Osteoblast (primary cell): ENCODE measurements around the gene AUTS2. TPM values are rescaled to one million over a fixed set of nuclear protein-coding genes. Genes with fewer than 3 reads are reported as not detected.

Experiments used
- DNase-seq: peaks from one replicate; pipeline ENCODE4 v3.0.0; 2011; ENCODE audit warnings: low spot score, mixed read lengths; ENCODE audit not compliant: insufficient read length; ENCODE audit errors: missing footprints
- H2AFZ ChIP-seq: 2 replicates; pipeline ENCODE4 v1.6.0; 2011; ENCODE audit warnings: mild to moderate bottlenecking, low read length
- H3K27ac ChIP-seq: 2 replicates; pipeline ENCODE4 v1.5.1; 2011; ENCODE audit warnings: mild to moderate bottlenecking, low read depth, low read length, moderate library complexity
- H3K27me3 ChIP-seq: 2 replicates; pipeline ENCODE4 v1.6.0; 2012; ENCODE audit warnings: mild to moderate bottlenecking, control low read depth, inconsistent platforms, low read length, moderate library complexity; ENCODE audit not compliant: insufficient read depth
- H3K36me3 ChIP-seq: 2 replicates; pipeline ENCODE4 v1.5.1; 2011; ENCODE audit warnings: mild to moderate bottlenecking, low read length, control low read depth, moderate library complexity; ENCODE audit not compliant: insufficient read depth
- H3K4me1 ChIP-seq: 2 replicates; pipeline ENCODE4 v1.5.1; 2011; ENCODE audit warnings: mild to moderate bottlenecking, low read length, control low read depth, moderate library complexity; ENCODE audit not compliant: insufficient read depth
- H3K4me2 ChIP-seq: 2 replicates; pipeline ENCODE4 v1.6.0; 2011; ENCODE audit warnings: mild to moderate bottlenecking, low read length; ENCODE audit not compliant: insufficient read depth
- H3K4me3 ChIP-seq: fragments of 200-600 bp; sonication (generic); 3 replicates; pipeline ENCODE4 v1.5.1; 2012; ENCODE audit warnings: mild to moderate bottlenecking, low read length, inconsistent platforms; ENCODE audit not compliant: insufficient read depth
- H3K79me2 ChIP-seq: 2 replicates; pipeline ENCODE4 v1.6.0; 2012; ENCODE audit warnings: mild to moderate bottlenecking, low read length, control low read depth, inconsistent platforms; ENCODE audit not compliant: insufficient read depth
- H3K9me3 ChIP-seq: 2 replicates; pipeline ENCODE4 v1.5.1; 2011; ENCODE audit warnings: low read depth, low read length, control low read depth
- H4K20me1 ChIP-seq: 2 replicates; pipeline ENCODE4 v1.6.0; 2012; ENCODE audit warnings: mild to moderate bottlenecking, low read length, control low read depth; ENCODE audit not compliant: insufficient read depth
- total RNA-seq: library from RNA; depleted of rRNA; stranded (reverse); fragments of >200 nt; gene quantifications from 2 replicates; pipeline ENCODE4 v1.2.3, GENCODE V29; 2012
- TF ChIP-seq, protein P1 (sequence below): IDR thresholded peaks from 2 replicates; pipeline ENCODE4 v1.5.1; 2011; ENCODE audit warnings: mild to moderate bottlenecking, low read depth, low read length, moderate library complexity; ENCODE audit errors: extremely low read depth

The AUTS2 gene
- total RNA-seq, 1 donor: 15.2 TPM

- no peaks in the 10 kb centered on the region for H3K4me1 ChIP-seq
- H2AFZ ChIP-seq: no peak overlapping the region
- no peaks in the 10 kb centered on the region for H4K20me1 ChIP-seq
- no peaks in the 10 kb centered on the region for H3K79me2 ChIP-seq
- no peak overlapping the region for H3K4me2 ChIP-seq
- H3K4me3 ChIP-seq: no peak overlapping the region
- no peak for DNase-seq
- H3K9me3 ChIP-seq: no peaks in the 10 kb centered on the region
- H3K27ac ChIP-seq: no peak overlapping the region
- H3K36me3 ChIP-seq: no peaks in the 10 kb centered on the region
- TF ChIP-seq, protein P1, sequence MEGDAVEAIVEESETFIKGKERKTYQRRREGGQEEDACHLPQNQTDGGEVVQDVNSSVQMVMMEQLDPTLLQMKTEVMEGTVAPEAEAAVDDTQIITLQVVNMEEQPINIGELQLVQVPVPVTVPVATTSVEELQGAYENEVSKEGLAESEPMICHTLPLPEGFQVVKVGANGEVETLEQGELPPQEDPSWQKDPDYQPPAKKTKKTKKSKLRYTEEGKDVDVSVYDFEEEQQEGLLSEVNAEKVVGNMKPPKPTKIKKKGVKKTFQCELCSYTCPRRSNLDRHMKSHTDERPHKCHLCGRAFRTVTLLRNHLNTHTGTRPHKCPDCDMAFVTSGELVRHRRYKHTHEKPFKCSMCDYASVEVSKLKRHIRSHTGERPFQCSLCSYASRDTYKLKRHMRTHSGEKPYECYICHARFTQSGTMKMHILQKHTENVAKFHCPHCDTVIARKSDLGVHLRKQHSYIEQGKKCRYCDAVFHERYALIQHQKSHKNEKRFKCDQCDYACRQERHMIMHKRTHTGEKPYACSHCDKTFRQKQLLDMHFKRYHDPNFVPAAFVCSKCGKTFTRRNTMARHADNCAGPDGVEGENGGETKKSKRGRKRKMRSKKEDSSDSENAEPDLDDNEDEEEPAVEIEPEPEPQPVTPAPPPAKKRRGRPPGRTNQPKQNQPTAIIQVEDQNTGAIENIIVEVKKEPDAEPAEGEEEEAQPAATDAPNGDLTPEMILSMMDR: no peak
- no peaks in the 10 kb centered on the region for H3K27me3 ChIP-seq
Observed at GRCh38 chr7:70285854-70286253, 687.6 kb downstream of the AUTS2 start.

DNA sequence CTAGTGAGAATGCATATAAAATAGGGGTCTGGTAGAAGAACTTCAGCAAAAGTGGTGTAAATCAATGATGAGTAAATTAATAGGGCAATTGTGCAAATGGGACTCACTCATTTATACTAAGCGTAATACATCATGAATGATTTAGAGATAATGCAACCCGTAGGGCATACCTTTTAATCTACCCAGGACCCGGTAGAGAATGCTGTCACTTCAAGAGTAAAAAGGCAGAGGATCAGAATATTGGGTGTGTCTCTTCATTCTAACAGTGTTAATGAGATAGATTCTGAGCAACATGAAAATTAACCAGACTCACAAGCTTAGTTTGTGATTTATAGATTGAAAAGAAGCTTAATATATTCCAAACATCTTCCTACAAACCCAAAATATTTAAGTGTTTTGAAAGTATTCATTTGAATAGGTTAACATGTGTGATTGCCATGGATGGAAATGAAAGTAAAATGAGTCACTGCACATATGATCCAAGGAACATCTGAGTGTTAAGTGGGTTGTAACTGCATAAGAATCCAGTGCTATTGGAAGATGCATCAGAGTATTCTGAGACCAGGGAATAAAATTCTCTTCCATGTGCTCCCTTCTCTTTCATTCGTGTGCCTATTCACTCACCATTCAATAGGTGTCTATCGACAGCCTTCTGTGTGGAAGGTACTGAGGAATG lies 690.6 kb downstream of the AUTS2 start:
- Histone ChIP-seq H3K36me3 (no peaks in the 10 kb centered on the region), H2AFZ (no peak overlapping the region), H3K4me3 (no peak overlapping the region), H3K4me1 (no peaks in the 10 kb centered on the region), H3K27ac (no peak overlapping the region), H3K4me2 (no peak overlapping the region), H4K20me1 (no peaks in the 10 kb centered on the region), H3K27me3 (no peaks in the 10 kb centered on the region), H3K9me3 (no peaks in the 10 kb centered on the region), H3K79me2 (no peaks in the 10 kb centered on the region)
- TF ChIP-seq, protein P1: no peak
- DNase-seq: no peak

GRCh38 chr7:70292716-70293115 lies 694.4 kb downstream of the AUTS2 start:
- H3K9me3 ChIP-seq: no peaks in the 10 kb centered on the region
- no peak overlapping the region for H3K27ac ChIP-seq
- no peak overlapping the region for H2AFZ ChIP-seq
- no peaks in the 10 kb centered on the region for H3K79me2 ChIP-seq
- TF ChIP-seq, protein P1: no peak
- DNase-seq: no peak
- H3K4me1 ChIP-seq: no peaks in the 10 kb centered on the region
- H3K27me3 ChIP-seq: no peaks in the 10 kb centered on the region
- H4K20me1 ChIP-seq: no peaks in the 10 kb centered on the region
- H3K4me3 ChIP-seq: no peak overlapping the region
- H3K4me2 ChIP-seq: no peak overlapping the region
- H3K36me3 ChIP-seq: no peaks in the 10 kb centered on the region

- Histone ChIP-seq H3K36me3 (no peaks in the 10 kb centered on the region), H4K20me1 (no peaks in the 10 kb centered on the region), H3K4me3 (no peak overlapping the region), H3K27me3 (no peaks in the 10 kb centered on the region), H3K4me1 (no peaks in the 10 kb centered on the region), H3K9me3 (no peaks in the 10 kb centered on the region), H3K27ac (no peak overlapping the region), H3K4me2 (no peak overlapping the region), H3K79me2 (no peaks in the 10 kb centered on the region), H2AFZ (no peak overlapping the region)
- TF ChIP-seq, protein P1: no peak
- no peak for DNase-seq
Observed at GRCh38 chr7:70294211-70294911, 696.1 kb downstream of the AUTS2 start.
